Non-pigmented ciliary epithelial cell (primary cell): Measurements from ENCODE around the gene TYSND1.
"Not testable (repeated sequence)": the region's sequence is repeated elsewhere in the genome, so short reads cannot be mapped to it uniquely, and the experiment has no call there.

ENCODE experiments used
- DNase-seq: peaks from one replicate; pipeline ENCODE4 v3.0.0-alpha.2; 2010; ENCODE audit warnings: low read depth

The TYSND1 gene

GRCh38 chr10:70163448-70163847 lies 16.9 kb upstream of the TYSND1 start:
- no peak for DNase-seq

DNA sequence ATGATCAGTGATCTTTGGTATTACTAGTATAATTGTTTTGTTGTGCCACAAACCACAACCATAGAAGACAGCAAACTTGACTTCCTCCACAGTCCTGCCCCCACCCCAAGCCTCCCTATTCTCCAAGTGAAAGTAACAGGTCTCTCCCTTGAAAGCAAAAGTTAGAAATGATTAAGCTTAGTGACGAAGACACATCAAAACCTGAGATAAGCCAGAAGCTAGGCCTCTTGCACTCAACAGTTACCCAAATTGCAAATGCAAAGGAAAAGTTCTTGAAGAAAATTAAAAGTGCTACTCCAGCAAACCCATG lies 16.3 kb upstream of the TYSND1 start:
- no peak for DNase-seq

- no peak for DNase-seq
Observed at GRCh38 chr10:70162151-70162891, 15.8 kb upstream of the TYSND1 start.

- no peak for DNase-seq
Observed at GRCh38 chr10:70160798-70161197, 14.3 kb upstream of the TYSND1 start.

DNA sequence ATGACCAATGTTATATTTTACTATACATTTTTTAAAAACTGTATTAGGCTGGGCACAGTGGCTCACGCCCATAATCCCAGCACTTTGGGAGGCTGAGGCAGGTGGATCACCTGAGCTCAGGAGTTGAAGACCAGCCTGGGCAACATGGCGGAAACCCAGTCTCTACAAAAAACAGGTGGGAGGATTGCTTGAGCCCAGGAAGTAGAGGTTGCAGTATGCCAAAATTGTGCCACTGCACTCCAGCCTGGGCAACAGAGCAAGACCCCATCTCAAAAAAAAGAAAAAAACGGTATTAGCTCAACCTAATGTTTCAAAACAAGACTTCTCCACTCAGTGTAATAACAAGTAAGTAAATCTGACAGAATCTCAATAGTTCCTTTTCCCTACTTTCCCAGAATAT lies 12.9 kb upstream of the TYSND1 start:
- DNase-seq = not testable (repeated sequence)

DNA sequence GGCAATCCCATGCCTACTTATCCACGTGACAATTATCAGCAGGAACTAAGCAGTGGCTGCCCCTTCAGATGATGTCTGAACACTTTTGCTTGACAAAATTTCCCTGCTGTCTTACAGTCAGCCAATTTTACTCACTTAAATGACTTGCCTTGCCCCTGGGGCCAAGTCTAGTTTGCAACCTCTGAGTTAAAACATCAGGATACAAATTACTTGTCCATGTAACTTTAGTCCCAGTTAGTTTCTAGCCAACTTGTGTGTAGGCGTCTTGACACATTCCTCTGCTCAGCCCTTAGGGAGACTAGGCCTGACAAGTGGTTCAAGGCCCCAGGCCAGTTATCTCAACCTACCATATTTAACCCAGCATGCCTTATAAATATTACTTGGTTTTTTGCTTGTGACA lies 11.6 kb upstream of the TYSND1 start:
- DNase-seq = no peak

- no peak for DNase-seq
Observed at GRCh38 chr10:70155255-70155838, 8.8 kb upstream of the TYSND1 start.

- no peak for DNase-seq
Observed at GRCh38 chr10:70148516-70148915, 2.0 kb upstream of the TYSND1 start.

- DNase-seq = no peak
Observed at GRCh38 chr10:70147259-70147625, 742 bp upstream of the TYSND1 start.

- no peak for DNase-seq
Observed at GRCh38 chr10:70145666-70146488, 623 bp downstream of the TYSND1 start.

DNA sequence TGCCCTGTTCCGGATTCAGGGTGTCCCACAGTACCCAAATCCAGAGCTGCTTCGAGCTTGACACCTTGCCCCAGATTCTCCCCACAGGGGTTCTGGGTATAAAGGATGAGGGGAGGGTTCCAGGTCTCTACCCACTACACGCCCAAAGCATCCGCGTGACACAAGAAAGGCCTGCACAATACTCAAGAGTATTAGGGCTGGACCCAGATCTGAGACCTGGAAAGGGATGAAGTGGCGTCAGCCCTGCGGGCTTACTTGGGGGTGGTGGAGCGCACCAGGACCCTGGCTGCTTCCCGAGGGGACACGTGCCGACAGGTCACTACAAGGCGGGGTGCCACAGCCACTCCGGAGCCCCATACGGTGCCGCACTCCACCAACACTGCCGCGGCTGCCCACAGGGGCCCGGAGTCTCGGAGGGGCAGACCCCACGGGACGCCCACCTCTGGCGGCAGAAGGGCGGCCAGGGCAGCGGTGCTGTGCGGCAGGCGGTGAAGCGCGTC lies 1.3 kb downstream of the TYSND1 start:
- DNase-seq = no peak

DNA sequence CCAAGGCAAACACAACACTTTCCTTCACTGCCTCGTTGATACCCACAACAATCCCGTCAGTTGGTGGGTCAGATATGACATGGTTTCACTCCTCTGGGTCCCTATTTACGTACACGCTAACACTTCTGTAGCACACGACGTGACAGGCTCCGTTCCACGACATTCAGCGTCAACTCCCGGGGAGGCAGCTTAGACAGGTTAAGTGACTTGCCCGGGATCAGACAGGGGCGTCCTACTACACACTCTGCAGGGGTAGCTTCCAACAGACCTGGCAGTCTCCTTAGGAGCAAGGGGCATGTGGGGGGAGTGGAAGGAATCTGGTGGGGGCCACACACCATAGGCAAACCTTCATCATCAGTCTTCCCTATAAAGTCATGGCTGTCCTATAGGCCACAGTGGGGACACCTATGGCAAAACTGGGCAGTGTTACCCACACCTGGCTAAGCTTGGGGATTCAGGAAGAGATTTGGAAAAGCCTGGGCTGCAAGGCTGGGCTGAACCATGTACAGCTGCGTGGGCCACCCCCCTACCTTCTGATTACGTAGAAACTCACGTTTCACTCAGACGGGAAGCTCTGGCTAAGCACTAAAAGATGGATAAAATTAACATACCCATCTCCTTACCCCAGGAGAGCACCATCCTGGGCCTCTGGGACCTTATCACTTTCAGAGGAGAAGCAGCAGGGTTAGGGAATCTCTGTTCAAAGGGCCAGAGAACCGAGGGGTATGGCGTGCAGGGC lies 2.0 kb downstream of the TYSND1 start:
- DNase-seq = no peak

- no peak for DNase-seq
Observed at GRCh38 chr10:70142555-70142954, 3.9 kb downstream of the TYSND1 start.

DNA sequence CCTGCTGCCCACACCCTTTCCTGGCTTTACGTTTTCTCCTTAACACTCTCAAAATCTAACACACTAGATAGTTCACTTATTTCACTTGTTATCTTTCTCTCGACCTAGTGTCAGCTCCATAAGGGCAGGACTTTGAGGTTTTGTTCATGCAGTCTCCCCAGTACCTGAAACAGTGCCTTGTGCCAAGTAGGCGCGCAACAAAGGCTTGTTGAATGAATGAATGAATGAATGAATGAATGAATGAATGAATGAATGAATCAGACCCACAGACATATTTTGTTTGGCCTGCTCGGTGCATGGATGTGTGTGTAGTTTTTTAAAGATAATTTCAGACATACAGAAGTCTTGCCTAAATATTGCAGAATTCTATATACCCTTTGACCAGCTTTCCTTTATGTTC lies 6.2 kb downstream of the TYSND1 start:
- DNase-seq = no peak

DNA sequence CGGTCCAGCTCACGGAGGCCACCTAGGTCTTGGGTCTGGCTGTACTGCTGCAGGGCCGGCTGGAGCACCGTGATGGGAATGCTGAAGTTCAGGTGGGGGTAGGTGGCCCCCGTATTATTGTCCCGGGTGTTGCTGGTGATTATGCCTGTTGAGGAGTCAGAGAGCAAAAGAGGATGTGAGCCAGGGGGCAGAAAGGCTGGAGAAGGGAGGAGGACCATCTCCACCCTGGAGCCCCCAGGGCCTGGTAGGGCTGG lies 6.6 kb downstream of the TYSND1 start:
- no peak for DNase-seq

- no peak for DNase-seq
Observed at GRCh38 chr10:70139151-70139996, 7.1 kb downstream of the TYSND1 start.

GRCh38 chr10:70137927-70138883 lies 8.3 kb downstream of the TYSND1 start:
- DNase-seq = no peak

- DNase-seq = no peak
Observed at GRCh38 chr10:70137135-70137534, 9.4 kb downstream of the TYSND1 start.

- no peak for DNase-seq
Observed at GRCh38 chr10:70135684-70136083, 10.8 kb downstream of the TYSND1 start.

DNA sequence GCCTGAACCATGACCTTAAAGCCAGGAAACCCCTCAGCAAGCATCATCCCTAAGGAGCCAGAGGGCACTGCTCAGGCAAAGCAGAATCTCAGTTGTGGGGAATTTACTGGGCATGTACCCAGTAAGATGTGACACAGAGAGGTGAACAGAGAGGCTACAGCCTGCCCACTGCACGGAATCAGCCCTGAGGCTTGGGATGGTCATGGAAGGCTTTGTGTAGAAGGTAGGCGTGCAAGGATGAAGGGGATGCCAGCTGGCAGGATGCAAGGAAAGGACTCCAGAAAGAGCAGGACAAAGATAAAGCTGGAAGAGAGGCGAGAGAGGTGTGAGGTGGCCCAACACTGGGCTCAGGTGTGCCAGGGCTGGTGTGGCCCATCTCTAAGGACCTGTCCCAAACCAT lies 11.5 kb downstream of the TYSND1 start:
- DNase-seq = no peak
